Left kidney (tissue), 2 donors: ENCODE data around the gene PKP4. TPM values are rescaled to one million over a fixed set of nuclear protein-coding genes. Genes with fewer than 3 reads are reported as not detected.
"Not testable (repeated sequence)": the region's sequence is repeated elsewhere in the genome, so short reads cannot be mapped to it uniquely, and the experiment has no call there.

Source experiments
- DNase-seq: peaks from one replicate; pipeline ENCODE4 v3.0.0-alpha.2; 2013
- polyA plus RNA-seq: library from polyadenylated mRNA; unstranded; fragments of 120-200 nt; gene quantifications from one replicate; pipeline ENCODE4 v1.2.1, GENCODE V29; 2013; ENCODE audit not compliant: insufficient read length

Gene PKP4
- polyA plus RNA-seq, 1 donor, result 200 TPM

DNA sequence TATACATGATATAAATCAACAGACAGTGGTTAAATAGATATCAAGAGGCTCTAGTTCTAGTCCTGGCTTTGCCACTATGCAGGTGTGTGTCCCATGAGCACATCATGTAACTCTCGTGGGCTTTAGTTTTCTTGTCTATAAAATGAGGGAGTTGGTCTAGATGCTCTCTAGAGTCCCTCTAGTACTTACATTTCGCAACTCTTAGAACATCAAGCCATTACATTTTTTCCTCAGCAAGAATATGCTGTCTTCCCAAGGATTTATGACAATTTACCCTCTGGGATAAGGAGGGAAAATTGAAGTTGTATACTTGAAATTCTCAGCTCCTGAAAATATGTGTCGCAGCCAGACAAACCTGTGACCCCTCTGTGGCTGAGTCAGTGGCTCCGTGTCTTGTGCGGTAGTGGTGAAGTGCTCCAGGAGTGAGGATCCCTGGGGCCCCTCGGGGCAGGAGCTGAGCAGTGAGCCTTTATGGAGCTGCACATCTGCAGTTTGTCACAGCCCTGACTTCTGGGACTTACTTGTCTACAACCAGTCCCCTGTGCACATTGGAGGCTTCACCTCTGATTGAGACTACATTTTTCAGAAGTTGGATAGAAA, 6.8 kb downstream of the PKP4 start:
- DNase-seq, result no peak

DNA sequence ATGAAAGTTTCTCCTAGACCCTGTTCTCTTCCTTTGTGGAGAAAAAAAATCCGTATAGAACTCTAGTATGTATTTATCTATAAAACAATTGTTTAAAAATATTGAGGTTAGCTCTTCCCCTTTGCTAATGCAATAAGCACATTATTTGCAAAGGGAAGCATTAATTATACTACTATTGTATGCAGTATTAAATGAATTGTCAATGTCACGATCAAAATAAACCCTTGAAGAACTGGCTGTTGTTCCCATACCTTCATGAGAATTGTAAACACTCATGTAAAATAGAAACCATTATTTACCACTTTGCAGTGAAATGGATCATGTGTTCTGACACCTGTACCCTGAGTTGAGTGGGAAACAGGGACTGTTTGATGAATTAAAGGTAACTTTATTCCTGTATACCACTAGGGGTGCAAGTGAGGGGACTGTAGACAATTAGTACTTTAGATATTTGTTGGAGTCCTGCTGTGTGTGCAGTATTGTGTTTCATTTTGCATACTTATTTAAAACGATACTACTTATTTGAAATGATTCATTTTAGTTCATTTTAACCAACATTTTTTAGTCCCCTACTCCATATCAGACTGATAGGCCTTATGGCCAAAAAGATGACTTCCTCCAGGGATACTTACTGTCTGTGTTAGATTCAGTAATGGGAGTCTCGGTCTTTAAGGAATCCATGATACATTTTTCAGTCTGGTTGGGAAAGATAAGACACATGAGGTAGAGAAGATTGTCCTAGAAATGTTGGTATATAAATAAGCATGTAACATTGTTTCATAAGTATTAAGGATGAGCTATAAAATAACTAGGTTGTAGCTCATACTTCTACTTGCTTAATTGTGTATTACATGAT, 7.9 kb downstream of the PKP4 start:
- no peak for DNase-seq

- no peak for DNase-seq
These were observed 10.5 kb downstream of the PKP4 start for GRCh38 chr2:158467248-158467647.

DNA sequence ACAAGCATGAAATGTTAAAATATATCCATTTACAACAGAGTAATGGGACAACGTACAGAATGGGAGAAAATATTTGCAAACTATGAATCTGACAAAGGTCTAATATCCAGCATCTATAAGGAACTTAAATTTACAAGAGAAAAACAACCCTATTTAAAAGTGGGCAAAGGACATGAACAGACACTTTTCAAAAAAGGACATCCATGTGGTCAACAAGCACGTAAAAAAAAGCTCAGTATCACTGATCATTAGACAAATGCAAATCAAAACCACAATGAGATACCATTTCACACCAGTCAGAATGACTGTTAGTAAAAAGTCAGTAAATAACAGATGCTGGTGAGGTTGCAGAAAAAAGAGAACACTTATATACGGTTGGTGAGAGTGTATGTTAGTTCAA, 16.1 kb downstream of the PKP4 start:
- not testable (repeated sequence) for DNase-seq

- DNase-seq, result not testable (repeated sequence)
These were observed 16.5 kb downstream of the PKP4 start for GRCh38 chr2:158473300-158473699.

GRCh38 chr2:158473719-158474392, 17.1 kb downstream of the PKP4 start:
- no peak for DNase-seq

- DNase-seq, result not testable (repeated sequence)
These were observed 17.8 kb downstream of the PKP4 start for GRCh38 chr2:158474526-158475011.

GRCh38 chr2:158477202-158477601, 20.4 kb downstream of the PKP4 start:
- DNase-seq, result no peak

- no peak for DNase-seq
These were observed 21.5 kb downstream of the PKP4 start for GRCh38 chr2:158478237-158478636.

DNA sequence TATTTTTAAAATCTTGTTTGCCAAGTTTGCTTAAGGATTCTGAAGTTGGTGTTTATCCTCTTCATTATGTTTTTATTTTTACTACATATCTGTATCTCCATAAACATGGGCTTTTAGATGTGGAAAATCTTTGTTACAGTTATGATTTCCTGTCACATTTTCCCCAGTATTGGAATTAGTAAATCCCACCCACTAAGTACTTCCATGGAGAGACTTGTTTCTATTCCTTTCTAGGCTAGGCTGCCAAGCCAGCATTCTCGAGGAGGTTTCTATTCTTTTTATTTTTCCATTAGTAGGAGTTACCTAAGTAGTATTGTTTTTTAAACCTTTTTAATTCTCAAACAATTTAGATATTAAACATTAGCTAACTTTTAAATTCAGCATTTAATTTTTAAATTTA, 22.1 kb downstream of the PKP4 start:
- no peak for DNase-seq

GRCh38 chr2:158481116-158481515, 24.4 kb downstream of the PKP4 start:
- DNase-seq, result no peak

DNA sequence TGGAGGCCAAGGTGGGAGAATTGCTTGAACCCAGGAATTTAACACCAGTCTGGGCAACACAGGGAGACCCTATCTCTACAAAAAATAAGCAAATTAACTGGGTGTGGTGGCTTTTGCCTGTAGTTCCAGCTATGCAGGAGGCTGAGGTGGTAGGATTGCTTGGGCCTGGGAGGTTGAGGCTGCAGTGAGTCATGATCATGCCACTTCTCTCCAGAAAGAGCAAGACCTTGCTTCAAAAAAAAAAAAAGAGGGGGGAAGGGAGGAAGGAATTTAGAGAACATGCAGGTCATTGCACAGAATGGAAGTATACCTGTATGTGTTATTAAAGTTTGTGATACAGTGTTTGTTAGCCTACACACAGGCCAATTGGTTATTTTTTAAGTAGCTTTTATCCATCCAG, 25.8 kb downstream of the PKP4 start:
- no peak for DNase-seq

GRCh38 chr2:158484892-158485556, 28.3 kb downstream of the PKP4 start:
- no peak for DNase-seq

GRCh38 chr2:158486150-158486969, 29.6 kb downstream of the PKP4 start:
- DNase-seq, result no peak

- DNase-seq, result no peak
These were observed 30.2 kb downstream of the PKP4 start for GRCh38 chr2:158486970-158487325.

- DNase-seq, result no peak
These were observed 30.7 kb downstream of the PKP4 start for GRCh38 chr2:158487419-158487818.

- no peak for DNase-seq
These were observed 31.9 kb downstream of the PKP4 start for GRCh38 chr2:158488442-158489216.

DNA sequence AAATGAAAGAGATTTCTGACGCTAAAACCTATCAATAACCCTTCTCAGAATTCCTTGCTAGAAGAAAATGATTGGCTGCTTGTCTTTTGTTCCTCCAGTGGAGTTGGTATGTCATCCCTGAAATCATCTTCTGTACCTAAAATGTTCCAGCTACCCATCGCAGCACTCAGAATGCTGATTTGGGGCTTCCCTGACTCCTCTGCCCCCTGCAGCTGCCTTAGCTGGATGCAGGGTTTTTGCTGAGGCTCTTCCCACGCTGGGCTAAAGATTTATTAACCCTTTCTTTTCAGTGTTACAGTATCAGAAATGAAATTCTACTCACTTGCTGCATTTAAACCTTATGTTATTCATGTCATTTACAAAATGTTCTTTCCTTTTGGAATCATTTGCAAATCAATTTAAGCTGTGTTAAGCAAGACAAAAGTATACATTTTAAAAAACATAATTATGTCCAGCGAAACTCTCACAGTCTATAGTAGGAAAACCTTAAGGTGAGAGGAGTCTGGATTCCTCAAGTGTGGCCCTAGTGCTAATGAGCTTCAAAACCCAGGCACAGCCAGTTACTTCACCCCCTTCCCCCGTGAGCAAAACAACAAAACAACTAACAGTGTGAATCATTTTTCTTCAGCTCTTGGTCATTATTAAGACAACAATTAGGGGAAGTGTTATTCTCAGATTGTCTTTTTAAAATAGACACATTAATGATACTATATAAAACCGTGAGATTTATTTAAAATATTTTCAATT, 32.8 kb downstream of the PKP4 start:
- no peak for DNase-seq

GRCh38 chr2:158491072-158491471, 34.3 kb downstream of the PKP4 start:
- DNase-seq, result no peak

DNA sequence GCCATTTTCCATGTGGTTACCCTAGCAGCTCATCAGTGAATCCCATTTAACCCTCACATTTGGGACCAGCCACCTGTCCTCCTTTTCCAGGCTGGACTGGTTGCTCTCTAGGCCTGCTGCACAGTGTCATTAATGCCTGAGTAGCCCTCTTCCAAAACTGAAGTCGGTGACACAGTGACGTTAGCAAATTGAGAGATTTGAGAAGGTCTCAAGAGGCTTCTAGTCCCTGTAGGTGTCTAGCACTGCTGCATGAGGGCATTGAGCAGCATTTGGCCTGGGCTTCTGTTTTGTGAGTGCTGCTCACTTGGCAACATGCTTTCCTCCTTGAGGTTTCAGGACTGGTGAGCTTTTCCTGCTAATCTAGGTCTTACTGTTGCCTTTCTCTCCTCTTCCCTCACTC, 36.7 kb downstream of the PKP4 start:
- no peak for DNase-seq
